Measurements from ENCODE around the gene GALNS.

The GALNS gene

DNA sequence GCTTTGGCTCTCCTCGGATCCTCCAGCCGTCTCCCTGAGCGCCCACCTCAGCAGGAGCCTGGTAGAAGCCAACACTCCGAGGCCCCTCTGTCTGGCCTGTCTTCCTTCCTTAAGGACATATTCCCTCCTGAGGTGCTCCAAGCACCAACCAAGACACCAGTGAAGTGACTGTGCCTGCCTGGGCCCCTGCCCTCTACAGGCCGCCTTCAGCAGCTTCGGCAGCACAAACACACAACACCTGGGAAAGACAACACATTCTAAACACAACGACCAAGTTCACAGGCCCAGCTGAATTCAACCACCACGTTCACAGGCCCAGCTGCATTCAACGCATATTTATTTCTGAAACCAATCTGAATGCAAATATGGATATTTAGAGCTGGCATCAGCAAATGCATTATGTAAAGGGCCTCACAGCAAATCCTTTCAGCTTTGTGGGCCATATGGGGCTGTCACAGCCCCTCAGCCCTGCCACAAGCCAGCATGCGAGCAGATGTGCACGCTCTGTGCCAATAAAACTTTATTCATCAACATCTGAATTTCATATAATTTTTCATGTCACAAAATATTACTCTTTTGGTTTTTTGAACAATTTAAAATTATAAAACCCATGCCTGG, 12.2 kb downstream of the GALNS start:
- Histone ChIP-seq H2AFZ (no peak overlapping the region), H3K79me2 (peaks cover 4% of the 10 kb centered on the region), H3K27me3 (ENCODE audit: control insufficient read depth, insufficient read depth, low read length) (no peaks in the 10 kb centered on the region), H3K27ac (no peak overlapping the region), H3K4me3 (ENCODE audit: low read depth, low read length) (no peak overlapping the region), H3K4me1 (no peaks in the 10 kb centered on the region), H3K36me3 (ENCODE audit: control insufficient read depth, insufficient read depth, low read length) (no peaks in the 10 kb centered on the region), H3K4me2 (ENCODE audit: low read length) (no peak overlapping the region), H3K9me3 (ENCODE audit: control insufficient read depth, low read length) (no peaks in the 10 kb centered on the region), H3K9ac (no peak overlapping the region)
- no peak for TF ChIP-seq CTCF (IDR thresholded peaks at IDR 0.05)

GRCh38 chr16:88843256-88843655, 13.5 kb downstream of the GALNS start:
- Histone ChIP-seq H2AFZ (no peak overlapping the region), H3K27me3 (ENCODE audit: control insufficient read depth, insufficient read depth, low read length) (no peaks in the 10 kb centered on the region), H3K27ac (no peak overlapping the region), H3K9me3 (ENCODE audit: control insufficient read depth, low read length) (no peaks in the 10 kb centered on the region), H3K79me2 (peaks cover 4% of the 10 kb centered on the region), H3K4me3 (ENCODE audit: low read depth, low read length) (no peak overlapping the region), H3K4me1 (no peaks in the 10 kb centered on the region), H3K4me2 (ENCODE audit: low read length) (no peak overlapping the region), H3K36me3 (ENCODE audit: control insufficient read depth, insufficient read depth, low read length) (no peaks in the 10 kb centered on the region), H3K9ac (no peak overlapping the region)
- no peak for TF ChIP-seq CTCF (IDR thresholded peaks at IDR 0.05)

DNA sequence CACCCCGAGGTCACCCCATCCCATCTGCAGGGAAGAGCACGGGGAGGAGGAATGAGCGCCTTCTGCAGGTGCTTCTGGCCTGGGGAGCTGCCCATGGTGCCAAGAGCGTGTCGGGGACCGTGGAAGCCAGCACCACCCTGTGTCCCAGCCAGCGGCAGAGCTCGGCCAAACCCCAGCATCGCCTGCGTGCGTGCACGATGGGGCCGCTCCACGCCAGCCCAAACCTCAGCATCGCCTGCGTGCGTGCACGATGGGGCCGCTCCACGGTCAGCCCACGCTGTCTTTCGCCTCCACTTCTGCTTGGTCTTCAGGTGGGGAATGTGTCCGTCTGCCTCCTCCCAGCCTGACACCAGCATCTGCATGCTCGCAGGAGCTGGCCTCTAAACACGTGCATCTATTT, 13.9 kb downstream of the GALNS start:
- Histone ChIP-seq H3K36me3 (ENCODE audit: control insufficient read depth, insufficient read depth, low read length) (no peaks in the 10 kb centered on the region), H3K4me1 (no peaks in the 10 kb centered on the region), H3K9ac (no peak overlapping the region), H3K27me3 (ENCODE audit: control insufficient read depth, insufficient read depth, low read length) (no peaks in the 10 kb centered on the region), H3K79me2 (peaks cover 4% of the 10 kb centered on the region), H3K27ac (no peak overlapping the region), H3K9me3 (ENCODE audit: control insufficient read depth, low read length) (no peaks in the 10 kb centered on the region), H3K4me3 (ENCODE audit: low read depth, low read length) (no peak overlapping the region), H3K4me2 (ENCODE audit: low read length) (no peak overlapping the region), H2AFZ (no peak overlapping the region)
- TF ChIP-seq CTCF (IDR thresholded peaks at IDR 0.05) = no peak

GRCh38 chr16:88842308-88842756, 14.4 kb downstream of the GALNS start:
- Histone ChIP-seq H2AFZ (no peak overlapping the region), H3K9ac (no peak overlapping the region), H3K36me3 (ENCODE audit: control insufficient read depth, insufficient read depth, low read length) (no peaks in the 10 kb centered on the region)

More at GRCh38 chr16:88842308-88842756, 14.4 kb downstream of the GALNS start:
- H3K4me1 ChIP-seq = no peaks in the 10 kb centered on the region
- no peak for TF ChIP-seq CTCF (IDR thresholded peaks at IDR 0.05)
- no peak overlapping the region for H3K4me3 ChIP-seq (ENCODE audit: low read depth, low read length)
- no peak overlapping the region for H3K4me2 ChIP-seq (ENCODE audit: low read length)
- peaks cover 4% of the 10 kb centered on the region for H3K79me2 ChIP-seq
- no peaks in the 10 kb centered on the region for H3K27me3 ChIP-seq (ENCODE audit: control insufficient read depth, insufficient read depth, low read length)
- H3K9me3 ChIP-seq (ENCODE audit: control insufficient read depth, low read length) = no peaks in the 10 kb centered on the region
- no peak overlapping the region for H3K27ac ChIP-seq

All from parathyroid adenoma (tissue), 2 donors.